Panc1 (cell line): Measurements from ENCODE around the gene ZNRF4.

Experiments used
- CTCF ChIP-seq: fragments of 450-650 bp; IDR thresholded peaks from 2 replicates; pipeline ENCODE4 v1.5.1; 2017; ENCODE audit warnings: mild to moderate bottlenecking
- POLR2AphosphoS5 ChIP-seq: IDR thresholded peaks from 2 replicates; pipeline ENCODE4 v1.6.1; 2012; ENCODE audit warnings: mild to moderate bottlenecking, low read depth, low read length, moderate library complexity

- TF ChIP-seq CTCF (no peak), POLR2AphosphoS5 (no peak)
Measured at GRCh38 chr19:5434351-5434917, 20.8 kb upstream of the ZNRF4 start.
